Stimulated activated naive CD4-positive, alpha-beta T cell treated with Interleukin-2 at 50 U/mL for 16 hours (primary cell): ENCODE measurements around the gene FYCO1.
A peak's percentile ranks its signal among the peaks of the same experiment; 100 is the strongest.

Source experiments
- DNase-seq: peaks from one replicate; lab custom pipeline; 2025; lab: John Stamatoyannopoulos, UW

Gene FYCO1

DNA sequence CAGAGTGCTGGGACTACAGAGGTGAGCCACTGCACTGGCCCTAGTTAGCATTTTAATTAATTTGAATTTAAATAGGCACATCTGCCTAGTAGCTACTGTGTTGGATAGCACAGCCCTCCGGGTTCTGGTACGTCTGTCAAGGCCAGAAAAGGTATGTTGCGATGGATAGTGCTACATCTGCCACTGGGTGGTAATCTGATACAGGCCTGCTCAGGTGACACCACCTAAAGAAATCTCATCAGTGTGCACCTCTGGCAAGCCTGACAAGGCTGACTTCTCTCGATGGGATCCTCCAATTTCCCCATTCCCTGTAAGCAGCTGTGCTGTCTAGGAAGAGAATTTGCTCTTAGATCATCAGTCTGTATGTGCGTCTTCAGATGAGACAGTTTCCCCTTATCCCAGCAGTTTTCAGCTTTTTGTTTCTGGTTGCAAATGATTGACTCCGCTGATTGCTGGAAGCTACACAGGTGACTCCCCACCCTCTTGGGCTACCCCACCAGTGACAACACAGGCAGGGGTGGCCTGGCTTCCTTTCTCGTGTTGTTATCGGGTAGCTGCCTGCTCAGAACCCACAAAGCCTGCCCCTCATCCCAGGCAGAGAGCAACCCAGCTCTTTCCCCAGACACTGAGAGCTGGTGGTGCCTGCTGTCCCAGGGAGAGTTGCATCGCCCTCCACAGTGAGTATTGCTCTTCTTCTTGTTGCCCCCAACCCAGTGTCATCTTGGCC is 109.5 kb downstream of the FYCO1 start, which contains the start of gene CCR9:
Gene CCR9 (plus strand): TSS at position 565 of the 727 bp plus-strand sequence. CDS start 8,391 bp downstream, outside the sequence.
- DNase-seq: no peak

DNA sequence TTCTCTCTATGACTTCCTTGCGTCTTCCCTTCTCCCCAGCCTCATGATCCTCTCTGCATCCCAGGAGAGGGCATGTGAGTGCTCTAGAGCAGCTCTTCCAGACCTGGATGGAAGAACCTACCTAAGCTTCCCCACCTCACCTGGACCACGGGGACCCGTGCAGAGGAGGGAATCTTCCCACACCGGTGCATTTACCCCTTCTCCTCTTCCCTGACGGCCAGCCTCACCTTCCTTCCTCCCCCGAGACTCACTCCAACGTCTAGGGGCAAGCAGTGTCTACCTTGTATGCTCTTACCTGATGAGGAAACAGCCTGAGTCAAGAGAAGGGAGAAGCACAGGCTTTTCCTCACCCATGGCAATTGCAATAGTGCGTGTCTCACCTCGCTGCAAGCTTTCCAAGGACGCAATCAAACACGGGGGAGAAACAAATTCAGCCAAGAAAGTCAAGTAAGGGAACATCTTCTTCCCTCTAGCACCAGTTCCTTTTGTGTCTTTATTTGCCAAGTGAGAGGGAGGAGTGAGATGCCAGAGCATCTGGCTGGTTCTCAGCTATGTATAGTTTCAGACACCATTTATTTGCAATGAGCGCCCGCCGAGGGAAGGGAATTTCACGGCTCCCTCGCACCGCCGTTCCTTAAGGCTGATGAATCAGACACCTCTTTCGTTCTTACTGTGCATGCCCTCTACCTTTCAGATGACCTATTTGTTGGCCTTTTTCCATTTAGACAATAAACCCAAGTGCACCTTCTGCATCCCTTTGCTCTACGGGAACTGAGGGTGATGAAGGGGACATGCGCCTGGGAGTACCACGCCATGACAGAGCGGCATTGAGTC is 111.0 kb downstream of the FYCO1 start:
- peak; percentile 10 for DNase-seq

DNA sequence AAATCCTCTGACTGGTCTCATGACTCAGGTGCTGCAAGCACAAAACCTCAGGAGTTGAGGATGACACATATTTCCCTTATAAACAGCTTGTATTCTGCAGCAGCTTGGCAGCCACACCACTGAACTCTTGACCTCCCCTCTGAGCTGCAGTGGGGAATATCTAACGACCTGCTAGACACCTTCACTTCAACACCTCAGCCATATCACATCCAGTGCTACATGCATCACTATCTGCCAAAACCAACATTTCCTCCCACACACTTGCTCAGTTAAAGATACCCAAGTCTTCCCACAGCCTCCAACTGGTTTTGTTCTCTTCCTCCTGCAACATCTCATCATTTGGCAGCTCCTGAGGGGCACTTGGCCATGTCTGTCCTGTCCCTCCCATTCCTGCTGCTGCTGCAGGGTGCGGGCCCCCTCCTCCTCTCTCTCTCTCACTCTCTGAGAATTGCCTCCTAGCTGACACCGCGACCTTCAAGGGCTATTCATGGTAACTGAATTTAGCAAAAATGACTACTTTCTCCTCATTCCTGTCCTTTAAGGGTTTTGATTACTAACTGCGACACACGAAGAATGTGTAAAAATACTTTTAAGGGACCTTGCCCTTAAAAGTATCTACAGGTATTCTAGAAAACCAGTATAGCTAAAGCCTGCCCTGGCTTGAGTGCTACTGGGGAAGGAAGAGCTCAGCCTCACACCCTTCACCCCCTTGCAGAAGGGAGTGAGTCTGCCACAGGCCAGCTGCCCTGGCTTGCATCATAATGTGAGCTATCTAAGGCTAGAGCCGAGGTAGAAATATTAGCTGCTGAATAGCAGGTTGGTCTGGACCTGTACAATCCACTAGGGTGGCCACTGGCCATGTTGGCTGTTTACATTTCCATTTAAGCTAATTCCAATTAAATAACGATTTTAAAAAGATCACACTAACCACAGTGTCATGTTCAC is 114.3 kb downstream of the FYCO1 start:
- peak; percentile 37 for DNase-seq

DNA sequence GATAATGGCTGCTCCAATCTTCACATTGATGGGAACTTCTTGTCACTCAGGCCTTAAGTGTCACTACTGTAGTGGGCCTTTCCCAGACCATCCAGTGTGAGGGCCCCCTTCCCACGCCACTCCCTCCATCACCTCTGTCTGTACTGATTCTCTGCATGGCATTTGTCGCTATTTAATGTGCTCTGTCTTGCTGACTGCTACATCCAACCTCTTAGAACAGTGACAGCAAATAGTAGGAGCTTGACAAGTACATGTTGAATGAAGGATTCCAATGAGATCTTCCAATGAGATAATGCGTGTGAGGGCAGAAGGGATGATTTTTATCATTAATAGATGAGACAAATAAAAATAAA is 114.9 kb downstream of the FYCO1 start:
- no peak for DNase-seq

DNA sequence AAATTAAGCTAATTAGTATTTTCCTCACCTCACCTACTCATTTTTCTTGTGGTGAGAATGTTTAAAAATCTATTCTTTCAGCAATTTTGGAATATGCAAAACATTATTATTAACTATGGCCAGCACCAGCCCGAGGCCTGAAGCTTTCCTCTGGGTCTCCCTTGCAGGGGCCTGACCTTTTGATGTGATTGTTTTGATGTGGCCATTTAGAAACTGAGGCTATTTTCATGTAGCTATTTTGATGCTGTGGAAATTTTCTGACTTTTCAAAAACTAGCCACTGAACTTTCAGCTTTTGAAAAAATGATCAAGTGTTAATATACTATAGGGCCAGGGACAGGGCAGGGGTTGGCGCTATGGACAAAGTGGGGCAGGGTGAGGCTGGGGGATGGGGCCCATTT is 117.5 kb downstream of the FYCO1 start:
- no peak for DNase-seq

DNA sequence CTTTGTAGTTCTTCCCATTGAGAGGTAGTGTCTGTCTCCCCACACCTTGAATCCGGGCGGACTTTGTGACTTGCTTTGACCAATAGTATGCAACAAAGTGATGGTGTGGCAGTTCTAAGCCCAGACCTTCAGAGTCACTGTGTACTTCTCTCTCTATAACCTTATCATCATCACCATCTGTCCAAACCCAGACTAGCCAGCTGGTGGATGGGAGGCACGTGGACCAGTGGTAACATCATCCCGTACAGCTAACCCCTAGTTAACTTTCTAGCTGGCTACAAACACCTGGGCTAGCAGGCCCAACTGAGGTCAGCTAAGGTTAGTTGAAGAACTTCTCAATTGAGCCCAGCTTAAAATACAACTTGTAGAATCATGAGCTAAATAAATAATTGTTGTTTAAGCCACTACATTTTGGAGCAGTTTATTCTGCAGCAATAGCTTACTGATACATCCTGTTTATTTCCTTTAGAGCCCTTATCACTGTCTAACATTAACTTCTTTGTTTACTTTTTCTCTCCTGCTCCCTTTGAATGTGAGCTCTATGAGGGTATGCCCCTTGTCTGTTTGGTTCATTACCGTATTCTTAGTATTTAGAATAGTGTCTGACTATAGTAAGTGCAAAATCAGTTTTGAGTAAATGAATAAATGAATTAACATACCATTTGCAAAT is 120.8 kb downstream of the FYCO1 start:
- no peak for DNase-seq

DNA sequence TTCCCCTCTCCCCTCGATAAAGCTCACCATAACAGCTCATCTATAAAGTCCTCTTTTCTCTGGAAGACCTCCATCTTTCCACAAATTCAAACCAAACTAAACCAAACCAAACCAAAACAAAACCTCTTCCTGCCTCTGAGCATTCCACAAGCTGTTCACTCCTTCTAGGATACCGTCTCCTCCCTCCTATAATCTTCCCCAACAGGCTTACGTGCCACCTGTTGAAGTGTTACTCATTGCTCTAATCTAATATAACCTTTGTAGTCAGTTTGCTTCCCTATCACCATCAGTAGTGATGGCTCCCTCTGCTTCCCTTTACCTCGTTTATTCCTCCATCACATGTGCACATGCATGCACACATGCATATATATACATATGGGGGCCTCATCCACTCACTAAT is 122.0 kb downstream of the FYCO1 start:
- DNase-seq: no peak

DNA sequence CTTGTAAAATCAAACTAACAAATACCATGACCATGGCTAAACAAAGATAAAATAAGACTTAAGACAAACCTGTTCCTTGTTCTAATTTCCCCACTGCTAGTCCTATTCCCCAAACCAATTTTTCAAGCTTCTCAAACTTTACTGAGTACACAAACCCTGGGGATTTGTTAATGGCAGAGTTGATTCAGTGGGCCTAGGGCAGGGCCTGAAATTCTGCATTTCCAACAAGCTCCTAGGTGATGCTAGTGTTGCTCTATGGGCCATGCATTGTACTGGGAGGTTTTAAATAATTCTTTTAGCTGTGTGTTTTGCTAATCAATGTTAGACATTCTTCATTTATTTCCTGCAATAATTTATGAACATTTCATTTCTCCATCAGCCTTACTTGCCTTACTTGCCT is 122.6 kb downstream of the FYCO1 start:
- no peak for DNase-seq

DNA sequence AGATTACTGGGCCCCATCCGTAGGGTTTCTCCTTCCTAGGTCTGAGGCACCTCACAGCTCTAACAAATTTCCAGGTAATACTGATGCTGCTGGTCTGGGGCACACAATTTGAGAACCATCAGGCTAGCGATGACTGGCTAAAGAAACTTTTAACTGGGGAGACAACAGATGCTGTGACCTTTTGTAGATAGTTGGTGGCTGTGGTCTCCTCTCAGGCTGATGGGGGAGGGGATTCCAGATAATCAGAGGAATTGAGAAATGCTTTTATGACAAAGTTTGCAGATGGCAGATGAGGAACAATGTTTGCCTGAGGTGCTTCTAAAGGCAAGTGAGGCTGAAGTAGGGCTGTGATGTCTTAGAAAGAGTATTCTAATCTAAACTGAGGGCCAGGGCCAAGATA is 123.1 kb downstream of the FYCO1 start:
- DNase-seq: no peak

DNA sequence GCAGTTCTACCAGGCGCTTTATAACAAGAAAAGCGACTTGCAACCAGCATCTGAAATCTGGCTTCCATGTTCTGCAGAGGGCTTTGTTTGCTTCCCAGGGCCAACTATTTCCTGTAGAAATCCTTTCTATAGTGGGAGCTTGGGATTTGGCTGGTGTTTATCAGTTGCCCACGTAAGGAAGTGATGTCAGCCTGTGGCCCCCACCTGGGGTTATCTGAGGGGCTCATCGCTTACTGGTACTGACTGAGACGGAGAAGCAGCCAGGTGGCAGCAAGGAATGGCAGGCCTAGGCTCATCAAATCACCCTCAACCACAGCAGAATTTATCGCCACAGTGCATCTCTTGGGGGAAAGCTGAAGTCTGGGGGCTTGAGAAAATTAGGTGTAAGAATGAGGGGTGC is 123.8 kb downstream of the FYCO1 start:
- DNase-seq: no peak

DNA sequence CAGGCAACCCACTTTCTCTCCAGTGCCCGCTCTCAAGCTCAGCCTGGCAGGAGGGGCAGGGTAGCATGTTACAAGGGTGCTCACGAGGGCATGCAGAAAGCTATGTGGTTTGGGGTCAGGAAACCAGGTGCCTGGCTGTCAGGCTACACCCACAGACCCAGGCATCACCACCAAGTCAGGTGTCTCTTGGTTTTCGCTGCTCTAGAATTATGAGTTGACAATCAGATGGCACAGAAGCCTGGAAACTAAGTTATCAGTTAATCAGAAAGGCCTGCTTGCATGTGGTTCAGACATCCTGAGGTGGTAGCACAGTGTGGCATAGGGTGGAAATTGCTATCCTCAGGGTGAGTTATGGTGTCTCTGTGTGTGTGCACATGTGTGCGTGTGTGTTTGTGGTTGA is 125.5 kb downstream of the FYCO1 start:
- DNase-seq: peak; percentile 70

DNA sequence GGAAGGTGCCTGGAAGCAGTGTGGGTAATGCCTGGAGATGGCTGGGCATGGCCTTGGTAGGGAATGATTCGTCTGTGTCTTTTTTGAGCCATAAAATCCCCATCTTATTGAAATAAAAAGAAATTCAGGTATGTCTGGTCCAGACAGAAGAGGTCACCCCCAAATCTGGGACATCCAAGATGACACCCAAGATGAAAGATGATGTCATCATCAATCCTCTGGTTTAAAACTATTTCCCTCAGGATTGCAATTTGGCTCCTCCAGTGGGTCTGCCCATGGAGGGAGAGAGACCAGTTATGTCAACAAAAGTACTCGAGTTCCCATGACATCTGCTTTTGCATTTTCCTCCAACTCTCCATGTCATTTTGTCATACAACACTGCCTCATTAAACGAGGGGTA is 126.0 kb downstream of the FYCO1 start:
- DNase-seq: no peak

DNA sequence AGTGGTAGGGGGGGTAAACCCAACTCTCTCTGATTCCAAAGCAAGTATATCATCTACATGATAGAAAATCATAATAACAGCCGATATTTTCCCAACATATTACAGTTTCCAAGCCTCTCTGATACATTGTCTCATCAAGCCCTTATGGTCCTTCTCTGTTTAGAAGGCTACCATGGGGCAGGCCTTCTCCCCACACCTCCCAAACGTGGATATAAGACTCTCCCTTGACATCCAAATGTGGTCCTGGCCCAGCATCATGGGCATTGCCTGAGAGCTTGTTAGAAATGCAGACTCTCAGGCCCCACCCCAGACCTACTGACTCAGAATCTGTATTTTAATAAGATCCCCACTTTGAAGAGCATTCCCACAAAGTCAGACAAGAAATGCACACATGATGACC is 127.0 kb downstream of the FYCO1 start:
- DNase-seq: no peak

DNA sequence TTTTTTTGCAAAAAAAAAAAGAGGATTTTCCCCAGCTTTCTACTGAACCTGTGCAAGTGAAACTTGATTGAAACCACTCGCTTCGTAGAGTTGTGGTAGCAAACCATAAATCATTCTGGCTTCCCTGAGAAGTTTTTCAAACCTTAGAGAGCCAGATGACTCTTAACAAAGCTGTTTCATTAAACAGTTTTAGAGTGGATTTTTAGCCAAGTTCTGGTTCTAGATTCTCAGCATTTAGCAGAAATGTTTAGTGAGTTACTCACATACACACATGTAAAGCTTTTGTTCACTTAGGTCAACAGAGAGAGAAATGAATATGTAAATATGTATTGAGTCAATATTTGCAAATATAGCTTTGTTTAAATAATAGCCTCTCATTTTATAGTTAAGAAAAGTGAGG is 127.4 kb downstream of the FYCO1 start:
- no peak for DNase-seq
